GM18861 (cell line): ENCODE measurements around the gene SIX2.

Experiments used
- ATAC-seq: cut with Tn5 transposase; IDR thresholded peaks from one replicate; pipeline ENCODE4 v1.9.1; 2021; ENCODE audit not compliant: unreplicated experiment

Gene SIX2

DNA sequence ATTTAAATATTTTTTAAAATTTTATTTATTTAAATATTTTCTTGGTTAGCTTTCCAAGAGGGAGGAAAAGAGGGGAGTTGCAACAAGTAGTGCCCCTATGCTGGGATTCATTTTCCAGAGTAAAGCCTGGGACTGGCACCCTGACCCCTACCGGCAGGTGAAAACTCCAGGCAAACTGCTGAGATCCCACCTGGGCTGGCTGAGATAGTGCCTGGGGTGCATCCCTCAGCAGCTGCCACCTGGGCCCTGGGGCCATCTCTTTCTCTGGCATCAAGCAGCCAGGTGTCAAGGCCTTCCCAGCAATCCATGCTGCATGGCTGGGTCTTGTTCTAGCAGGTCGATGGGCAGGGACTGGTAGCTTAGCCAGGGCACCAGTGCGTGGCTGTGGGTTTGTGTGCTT, 6.6 kb downstream of the SIX2 start:
- no peak for ATAC-seq

DNA sequence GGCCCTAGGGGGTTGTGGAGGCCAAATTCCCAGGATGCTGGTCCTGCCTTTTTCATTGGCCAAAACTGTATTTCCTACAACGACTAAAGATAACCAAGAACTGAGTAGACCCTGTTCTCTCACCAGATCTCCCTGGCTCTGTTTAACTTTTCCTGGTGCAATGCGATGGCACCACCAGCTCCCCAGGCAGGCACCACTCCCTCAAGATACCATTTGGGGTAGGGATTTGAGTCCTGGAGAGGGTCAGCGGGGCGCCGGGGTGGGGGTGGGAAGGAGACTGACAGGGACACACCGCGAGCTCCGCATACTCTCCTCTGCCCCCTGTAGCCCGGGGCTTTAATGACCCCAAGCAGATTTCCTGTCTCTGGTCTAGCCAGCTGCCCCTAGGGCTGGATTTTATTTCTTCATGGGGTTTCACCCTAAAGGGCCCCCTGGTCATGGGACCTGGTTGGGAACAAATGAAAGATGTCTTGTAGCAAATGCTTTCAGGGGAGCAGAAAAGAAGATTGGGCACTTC, 7.3 kb downstream of the SIX2 start:
- no peak for ATAC-seq

DNA sequence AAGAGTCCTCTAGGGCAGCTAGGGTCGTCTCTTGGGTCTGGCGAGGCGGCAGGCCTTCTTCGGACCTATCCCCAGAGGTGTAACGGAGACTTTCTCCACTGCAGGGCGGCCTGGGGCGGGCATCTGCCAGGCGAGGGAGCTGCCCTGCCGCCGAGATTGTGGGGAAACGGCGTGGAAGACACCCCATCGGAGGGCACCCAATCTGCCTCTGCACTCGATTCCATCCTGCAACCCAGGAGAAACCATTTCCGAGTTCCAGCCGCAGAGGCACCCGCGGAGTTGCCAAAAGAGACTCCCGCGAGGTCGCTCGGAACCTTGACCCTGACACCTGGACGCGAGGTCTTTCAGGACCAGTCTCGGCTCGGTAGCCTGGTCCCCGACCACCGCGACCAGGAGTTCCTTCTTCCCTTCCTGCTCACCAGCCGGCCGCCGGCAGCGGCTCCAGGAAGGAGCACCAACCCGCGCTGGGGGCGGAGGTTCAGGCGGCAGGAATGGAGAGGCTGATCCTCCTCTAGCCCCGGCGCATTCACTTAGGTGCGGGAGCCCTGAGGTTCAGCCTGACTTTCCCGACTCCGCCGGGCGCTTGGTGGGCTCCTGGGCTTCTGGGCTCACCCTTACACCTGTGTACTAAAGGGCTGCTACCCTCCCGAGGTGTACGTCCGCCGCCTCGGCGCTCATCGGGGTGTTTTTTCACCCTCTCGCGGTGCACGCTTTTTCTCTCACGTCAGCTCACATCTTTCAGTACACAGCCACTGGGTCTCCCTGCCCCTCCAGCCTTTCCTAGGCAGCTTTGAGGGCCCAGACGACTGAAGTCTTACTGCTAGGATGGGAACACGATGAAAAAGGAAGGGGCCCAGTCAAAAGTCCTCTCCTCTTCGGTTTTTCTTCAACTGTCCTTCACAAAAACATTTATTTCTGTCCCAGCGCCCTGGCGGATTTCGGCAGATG, 8.1 kb downstream of the SIX2 start:
- no peak for ATAC-seq

DNA sequence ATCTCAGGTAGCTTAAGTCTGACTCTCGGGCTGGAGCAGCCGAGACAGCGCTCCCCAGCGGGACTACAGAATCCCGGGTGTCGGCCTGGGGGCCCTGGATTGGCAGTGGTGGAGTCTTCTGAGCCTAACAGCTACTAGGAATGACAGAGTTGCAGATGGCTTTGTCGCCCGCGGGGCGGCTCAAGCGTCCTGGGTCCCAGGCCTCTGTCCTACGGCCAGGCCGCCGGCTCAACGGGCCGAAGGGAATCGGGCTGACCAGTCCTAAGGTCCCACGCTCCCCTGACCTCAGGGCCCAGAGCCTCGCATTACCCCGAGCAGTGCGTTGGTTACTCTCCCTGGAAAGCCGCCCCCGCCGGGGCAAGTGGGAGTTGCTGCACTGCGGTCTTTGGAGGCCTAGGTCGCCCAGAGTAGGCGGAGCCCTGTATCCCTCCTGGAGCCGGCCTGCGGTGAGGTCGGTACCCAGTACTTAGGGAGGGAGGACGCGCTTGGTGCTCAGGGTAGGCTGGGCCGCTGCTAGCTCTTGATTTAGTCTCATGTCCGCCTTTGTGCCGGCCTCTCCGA, 8.8 kb downstream of the SIX2 start:
- no peak for ATAC-seq

DNA sequence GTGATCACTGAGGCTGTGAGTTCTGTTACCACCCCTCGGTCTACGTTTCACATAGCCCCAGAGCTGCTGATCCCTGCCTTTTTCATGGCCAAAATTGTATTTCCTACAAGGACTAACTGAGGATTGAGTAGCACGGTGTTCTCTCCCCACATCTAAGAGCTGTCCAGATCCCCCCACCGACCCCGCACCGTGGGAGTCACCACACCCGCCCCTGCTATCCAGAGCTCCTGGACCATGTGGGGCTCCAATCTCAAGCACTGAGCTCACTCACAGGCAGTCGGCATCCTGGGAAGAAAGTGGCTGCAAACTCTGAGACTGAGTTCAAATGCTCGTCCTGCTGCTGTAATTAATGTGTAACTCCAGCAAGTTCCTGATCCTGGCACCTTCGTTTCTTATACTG, 9.7 kb downstream of the SIX2 start:
- ATAC-seq, result no peak

DNA sequence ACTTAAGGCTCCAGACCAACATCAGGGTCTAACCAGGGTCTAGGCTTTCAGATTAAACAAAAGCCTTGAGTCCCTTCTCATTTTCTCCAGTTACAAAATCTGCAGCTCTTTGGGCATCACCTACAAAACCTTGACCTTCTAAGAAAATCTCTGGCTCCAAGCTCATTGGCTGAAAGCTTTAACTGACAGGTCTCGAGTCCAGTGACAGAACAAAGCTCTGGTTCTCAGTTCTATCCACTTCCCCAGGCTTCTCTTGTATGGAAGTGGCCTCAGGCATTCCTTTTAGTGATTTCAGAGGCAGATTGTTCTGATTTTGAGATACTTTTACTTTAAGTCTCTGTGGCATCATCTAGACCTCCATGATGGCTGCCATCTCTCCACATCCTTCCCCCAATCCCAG, 11.3 kb downstream of the SIX2 start:
- ATAC-seq, result no peak

DNA sequence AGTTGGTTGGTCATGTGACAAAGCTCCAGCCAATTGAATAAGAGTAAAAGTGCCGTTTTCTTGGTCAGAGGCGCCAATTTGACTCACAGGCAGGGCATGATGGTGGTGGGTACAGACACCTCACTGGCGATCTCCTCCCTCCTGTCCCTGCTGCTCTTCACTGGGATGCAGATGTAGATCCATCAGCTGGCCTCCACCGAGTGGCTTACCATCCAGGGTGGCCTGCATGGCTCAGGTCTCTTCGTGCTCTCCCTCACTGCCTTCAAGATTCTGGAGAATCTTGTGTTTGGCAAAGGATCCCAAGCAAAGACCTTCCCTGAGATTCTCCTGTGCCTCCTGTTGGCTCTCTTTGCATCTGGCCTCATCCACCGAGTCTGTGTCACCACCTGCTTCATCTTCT, 12.9 kb downstream of the SIX2 start:
- no peak for ATAC-seq

DNA sequence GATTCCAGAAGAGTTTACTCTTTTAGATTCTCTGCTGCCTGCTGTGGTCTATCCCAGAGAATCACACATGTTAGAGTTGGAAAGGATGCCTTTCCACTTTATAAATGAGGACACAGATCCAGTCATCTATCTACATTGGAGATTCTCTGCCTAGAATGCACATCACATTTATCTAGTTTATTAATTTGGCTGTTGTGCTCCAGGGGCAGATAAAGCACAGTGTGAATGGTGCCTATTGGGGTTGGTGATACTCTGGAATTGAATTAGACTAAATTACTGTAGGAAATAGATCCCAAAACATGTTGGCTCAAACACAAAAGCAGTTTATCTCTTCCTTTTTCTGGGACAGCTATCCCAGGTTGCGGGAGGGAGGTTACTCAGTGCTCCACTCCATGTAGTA, 14.9 kb downstream of the SIX2 start:
- ATAC-seq, result no peak

DNA sequence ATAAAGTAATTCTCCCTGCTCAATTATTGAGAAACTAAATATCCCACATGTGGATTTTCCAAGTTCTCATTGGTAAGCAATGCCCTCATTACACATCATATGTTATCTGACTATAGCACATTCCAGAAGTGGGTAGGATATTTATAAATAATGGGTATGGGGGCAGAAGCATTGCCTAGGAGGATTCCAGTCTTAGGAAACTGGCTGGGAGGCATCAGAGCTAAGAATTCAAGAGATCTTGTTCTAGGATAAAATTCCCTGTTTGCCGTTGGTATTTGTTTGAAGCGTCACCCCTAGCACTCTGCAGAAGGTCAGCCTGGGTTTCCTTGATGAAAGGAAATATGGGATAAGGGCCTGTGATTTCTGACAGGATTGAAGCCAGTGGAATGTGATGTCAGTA, 20.1 kb downstream of the SIX2 start:
- ATAC-seq, result no peak

DNA sequence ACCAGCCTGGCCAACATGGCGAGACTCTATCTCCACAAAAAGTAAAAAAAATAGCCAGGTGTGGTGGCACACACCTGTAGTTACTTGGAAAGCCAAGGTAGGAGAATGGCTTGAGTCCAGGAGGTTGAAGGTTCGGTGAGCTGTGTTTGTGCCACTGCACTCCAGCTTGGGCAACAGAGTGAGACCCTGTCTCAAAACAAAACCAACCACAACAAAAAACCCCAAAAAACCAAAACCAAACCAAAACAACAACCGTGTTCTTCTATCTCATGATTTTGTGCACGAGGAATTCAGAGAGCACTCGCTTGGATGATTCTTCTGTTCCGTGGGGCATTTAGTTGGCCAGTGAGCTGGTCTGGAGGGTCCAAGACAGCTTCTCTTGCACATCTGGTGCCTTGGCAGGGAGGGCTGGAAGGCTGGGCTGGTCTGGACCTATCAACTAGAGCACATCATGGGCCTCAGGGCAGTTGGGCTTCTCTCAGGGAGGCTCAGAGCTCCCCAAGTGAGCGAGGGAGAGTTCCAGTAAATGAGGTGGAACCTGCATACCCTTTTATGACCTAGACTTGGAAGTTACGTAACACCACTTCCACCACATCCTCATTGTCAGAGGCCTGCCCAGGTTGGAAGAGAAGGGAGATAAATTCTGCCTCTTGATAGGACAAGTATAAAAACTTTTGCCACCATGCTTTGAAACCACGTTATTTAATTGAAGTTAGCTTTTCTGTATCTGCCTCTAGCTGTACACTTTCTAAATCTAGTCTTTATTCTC, 25.2 kb downstream of the SIX2 start:
- ATAC-seq, result no peak

DNA sequence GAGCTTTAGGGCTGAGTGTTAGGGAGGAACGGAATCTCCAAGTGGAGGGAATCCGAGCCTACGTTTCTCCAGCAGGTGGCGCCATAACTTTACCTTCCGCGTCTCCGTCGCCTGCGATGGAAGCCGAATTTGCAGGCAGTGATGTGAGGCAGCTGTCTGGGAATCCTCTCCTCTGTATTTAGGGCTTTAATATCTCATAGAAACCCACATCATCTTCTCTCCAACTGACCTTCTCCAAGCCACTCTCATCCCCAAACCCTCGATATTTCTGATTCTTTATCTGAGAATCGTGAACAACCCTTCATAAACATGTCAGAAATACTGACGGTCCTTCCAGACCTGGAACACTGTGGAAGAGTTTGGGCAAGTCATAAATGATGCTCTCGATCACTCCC, 27.5 kb downstream of the SIX2 start:
- no peak for ATAC-seq

DNA sequence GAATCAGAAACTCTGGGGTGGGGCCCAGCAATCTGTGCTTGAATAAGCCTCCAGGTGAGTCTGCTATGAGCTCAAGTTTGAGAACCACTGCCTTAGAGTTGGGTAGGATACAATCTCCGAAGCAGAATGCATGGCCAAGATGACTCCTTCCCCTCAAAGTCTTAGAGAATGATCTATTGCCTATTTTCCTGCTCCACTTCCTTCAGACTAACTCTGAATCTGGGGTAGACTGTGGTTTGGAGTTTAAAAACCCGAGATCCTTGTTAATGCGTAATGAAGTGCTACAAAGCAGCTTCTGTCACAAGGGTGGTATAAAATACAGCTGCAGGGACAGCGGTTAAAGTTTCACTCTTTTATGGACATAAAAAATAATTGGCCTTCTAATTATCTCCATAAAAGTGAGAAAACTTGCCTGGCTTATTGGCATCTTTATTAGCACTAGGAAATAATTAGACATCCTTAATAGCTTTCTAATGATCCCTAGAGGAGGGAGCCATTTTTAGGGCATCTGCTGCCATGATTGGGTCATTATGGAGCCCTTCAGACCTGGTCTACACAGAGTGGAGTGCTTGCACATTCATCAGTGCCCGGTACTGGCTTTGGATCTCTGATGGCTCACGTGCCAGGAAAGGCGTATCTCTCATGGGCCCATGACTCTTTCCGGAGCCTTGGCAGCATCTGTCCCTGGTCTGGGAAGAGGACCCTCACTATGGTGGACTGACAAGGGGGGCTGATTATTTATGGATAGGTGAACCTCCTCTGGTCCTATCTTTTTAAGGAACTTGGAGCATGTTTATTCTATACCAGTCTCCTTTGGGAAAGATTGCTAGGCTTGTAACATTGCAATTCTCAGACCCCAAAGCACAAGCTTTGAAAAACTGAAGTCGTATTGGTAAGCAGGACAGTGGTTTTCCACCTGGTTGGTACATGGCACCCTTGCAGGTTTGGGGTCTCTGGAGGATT, 28.2 kb downstream of the SIX2 start:
- no peak for ATAC-seq

DNA sequence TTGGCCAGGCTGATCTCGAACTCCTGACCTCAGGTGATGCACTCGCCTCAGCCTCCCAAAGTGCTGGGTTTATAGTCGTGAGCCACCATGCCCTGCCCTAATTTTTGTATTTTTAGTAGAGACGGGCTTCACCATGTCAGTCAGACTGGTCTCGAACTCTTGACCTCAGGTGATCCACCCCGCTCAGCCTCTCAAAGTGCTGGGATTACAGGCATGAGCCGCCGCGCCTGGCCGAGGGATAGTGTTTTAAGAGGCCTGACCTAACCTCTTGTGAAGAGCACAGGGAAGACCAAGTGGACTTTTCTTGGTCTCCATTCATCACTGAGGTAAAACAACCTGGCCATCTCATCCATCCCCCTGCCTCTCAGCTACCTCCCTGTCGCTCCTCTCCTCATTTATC, 29.7 kb downstream of the SIX2 start:
- no peak for ATAC-seq

DNA sequence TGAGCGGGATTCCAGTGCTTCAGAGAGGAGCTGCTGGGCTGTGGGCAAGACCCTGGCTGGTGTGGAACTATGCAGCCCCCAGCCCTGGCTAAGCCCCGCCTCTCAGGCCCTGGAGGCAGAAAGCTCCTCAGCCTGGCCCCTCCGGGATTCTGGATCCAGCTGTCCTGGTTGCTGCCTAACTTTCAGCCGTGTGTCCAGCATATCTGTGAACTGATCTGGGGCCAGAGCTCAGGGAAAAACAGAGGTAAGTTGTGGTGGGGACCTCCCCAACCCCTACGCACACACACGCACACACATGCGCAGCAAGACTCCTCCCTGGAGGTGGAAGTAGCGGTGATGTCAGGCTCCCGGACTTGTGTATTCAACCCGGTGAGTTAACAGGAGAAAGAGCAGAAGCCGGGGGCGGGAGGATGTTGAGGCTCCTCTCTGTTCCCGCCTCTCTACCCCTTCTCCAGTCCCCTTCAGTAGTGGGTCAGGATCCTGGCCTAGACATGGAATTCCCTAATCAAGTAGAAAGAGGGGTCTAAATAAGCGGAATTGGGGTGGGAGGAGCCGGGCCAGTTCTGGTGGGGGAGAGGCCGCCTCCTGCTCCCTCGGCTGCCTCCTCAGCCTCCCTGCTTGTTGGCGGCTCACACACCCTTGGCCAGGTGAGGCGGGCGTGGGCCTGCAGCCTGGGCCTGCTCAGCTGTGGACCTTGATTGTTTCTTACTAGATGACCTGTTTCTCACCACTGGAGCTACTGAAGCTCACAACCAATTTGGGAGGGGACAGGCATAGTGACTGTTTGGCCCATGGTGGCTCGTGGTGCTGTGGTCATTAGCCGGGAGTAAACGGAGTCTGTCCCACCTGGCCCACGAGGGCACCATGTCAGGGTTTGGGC, 33.4 kb downstream of the SIX2 start:
- ATAC-seq, result no peak

DNA sequence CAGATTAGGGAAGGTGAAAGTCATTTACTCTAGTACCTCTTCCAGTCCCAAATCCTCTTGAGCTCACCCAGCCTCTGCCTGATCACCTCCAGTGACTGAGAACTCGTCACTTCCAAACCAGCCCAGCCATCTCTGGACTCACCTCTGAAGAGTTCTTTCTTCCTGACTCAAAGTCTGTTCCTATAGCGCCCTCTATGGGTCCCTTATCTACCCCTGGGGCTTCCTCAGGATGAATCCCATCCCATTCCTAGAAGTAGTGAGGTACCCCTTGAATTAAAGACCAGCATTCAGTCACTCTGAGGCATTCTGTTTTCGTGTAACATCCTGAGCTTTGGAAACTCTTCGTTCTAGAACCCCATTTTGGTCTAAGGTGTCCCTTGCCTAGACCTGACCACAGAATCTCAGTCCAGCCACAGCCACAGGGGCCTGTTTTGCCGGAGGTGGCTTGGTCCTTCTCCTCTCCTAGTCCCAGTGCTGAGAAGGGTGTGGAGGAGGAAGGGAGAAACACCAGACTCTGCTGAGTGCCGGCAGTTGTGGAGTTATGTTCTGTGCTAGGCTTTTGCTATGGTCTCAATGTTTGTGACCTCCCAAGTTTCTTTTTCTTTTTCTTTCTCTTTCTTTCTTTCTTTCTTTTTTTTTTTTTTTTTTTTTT, 35.1 kb downstream of the SIX2 start:
- no peak for ATAC-seq

DNA sequence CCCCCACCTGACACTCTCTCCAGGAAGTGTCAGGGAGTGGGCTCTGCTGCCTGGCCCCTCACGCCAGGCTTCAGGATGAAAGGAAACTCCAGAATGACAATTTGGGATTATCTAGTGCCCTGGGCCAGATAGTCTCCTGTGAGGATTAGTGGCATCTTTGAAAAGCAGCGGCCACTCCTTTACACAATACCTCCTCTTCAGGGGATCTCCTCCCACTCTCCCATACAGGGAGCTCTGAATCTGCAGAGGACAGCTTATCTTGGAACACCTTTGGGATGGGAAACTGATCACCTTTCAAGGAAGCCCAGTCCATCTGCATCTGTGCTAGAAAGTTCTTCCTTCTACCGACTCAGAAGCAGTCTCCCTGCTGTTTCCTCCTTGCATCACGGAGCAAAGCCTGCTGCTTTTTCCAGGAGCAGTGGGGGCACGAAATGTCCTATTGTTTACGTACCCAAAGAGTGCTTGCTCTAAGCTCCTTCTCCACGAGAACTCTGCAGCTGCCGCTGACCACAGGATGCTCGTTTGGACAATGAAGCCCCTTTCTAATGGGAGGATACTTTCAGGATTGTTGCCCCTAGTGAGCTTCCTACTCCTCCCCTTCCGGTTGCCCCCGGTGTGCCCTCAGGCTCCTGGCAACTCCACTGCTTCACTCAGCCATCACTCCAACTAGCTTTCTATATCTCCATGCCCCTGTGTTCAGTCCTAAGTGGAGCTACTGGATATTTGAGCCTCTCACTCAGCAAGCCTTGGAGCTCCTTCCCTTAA, 36.3 kb downstream of the SIX2 start:
- ATAC-seq, result no peak

DNA sequence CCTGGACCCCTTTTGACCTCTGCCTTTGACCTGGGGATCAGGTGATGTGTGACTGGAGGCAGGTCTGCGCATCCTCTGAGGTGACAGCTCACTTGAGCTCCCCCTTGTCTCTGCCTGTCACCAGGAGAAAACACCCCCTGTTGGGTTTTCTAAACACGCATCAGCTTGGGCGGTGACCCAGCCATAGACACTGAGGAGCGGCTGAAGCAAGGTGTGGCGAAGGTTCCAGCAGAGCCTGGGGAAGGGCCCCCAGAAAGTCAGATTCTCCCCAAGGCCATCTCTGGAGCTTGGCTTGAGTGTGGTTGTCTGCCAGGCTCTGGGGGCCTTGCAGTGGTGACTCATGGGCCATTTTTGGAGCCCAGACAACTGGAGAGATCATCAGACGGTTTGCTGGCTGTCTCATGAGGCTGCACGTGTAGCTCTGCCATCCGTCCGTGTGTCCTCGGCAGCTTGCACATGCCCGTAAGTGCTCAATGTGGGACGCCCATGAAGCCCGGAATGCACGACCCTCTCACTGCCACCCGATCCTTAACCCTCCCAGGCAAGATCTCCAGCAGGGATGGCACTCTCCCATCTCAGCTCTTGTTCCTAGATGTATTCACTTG, 38.3 kb downstream of the SIX2 start:
- ATAC-seq, result no peak

DNA sequence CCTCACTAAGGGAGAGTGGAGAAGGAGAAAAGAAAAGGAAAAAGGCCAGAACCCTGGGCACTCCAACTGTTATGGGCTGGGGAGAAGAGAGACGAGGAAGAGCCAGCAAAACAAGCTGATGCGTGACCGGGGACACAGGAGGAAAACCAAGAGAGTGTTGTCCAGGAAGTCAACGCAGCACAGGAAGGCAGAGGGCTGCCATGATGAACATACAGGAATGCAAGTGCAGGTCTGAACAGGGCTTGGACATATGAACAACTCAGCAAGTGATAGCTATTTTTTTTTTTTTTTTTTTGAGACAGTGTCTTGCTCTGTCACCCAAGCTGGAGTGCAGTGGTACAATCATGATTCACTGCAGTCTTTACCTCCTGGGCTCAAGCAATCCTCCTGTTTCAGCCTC, 39.3 kb downstream of the SIX2 start:
- ATAC-seq, result no peak
